VCaP (cell line): ENCODE results near the gene ZBTB2.

Source experiments
- H3K27ac ChIP-seq: fragments of 450-650 bp; 2 replicates; pipeline ENCODE4 v1.5.1; 2017
- CTCF ChIP-seq: fragments of 450-650 bp; conservative IDR thresholded peaks from 2 replicates; pipeline ENCODE4 v1.5.1; 2017; ENCODE audit warnings: mild to moderate bottlenecking, moderate library complexity

The ZBTB2 gene

GRCh38 chr6:151402228-151402627, 10.9 kb upstream of the ZBTB2 start:
- no peak overlapping the region for H3K27ac ChIP-seq
- no peak for TF ChIP-seq CTCF

DNA sequence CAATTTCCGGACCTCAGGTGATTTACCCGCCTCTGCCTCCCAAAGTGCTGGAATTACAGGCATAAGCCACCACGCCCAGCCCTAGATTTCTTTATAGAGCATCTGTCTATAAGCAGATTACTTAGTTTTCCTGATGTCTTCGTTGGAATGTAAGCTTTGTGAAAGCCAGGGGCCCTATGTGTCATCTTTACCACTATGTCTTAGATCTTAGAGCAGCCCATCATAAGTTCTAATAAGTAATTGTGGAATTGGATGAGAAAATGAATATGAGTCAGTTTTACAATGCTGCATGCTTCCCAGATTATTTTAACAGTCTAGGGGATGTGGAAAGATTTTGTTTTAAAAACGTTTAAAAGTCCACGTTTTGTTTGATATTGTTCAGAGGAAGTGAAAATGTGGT, 9.1 kb upstream of the ZBTB2 start:
- no peak for TF ChIP-seq CTCF
- H3K27ac ChIP-seq = no peak overlapping the region

- H3K27ac ChIP-seq = no peak overlapping the region
- TF ChIP-seq CTCF = no peak
Measured at GRCh38 chr6:151399679-151400078, 8.3 kb upstream of the ZBTB2 start.

GRCh38 chr6:151393410-151393809, 2.1 kb upstream of the ZBTB2 start:
- peak overlapping the region; percentile 99 for H3K27ac ChIP-seq
- TF ChIP-seq CTCF = no peak

DNA sequence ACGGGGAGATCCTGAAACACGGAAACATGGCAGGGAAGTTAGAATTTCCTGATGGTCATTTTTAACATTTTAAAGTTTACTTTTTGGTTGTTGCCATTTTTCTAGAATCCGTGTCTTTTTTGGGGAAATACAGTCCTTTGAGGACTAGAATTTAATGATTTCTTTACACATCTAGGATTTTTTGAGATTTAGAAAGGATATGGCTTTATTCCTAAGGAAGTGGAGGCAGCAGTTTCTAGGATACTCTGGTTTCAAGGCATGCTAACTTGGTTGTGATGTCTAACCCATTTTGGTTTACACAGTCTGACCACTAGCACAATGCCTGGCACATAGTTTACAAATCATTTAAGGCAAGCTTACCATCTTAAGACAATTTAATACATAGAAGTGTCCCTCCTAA, 1.1 kb upstream of the ZBTB2 start:
- peak overlapping the region; percentile 99 for H3K27ac ChIP-seq
- TF ChIP-seq CTCF = no peak

DNA sequence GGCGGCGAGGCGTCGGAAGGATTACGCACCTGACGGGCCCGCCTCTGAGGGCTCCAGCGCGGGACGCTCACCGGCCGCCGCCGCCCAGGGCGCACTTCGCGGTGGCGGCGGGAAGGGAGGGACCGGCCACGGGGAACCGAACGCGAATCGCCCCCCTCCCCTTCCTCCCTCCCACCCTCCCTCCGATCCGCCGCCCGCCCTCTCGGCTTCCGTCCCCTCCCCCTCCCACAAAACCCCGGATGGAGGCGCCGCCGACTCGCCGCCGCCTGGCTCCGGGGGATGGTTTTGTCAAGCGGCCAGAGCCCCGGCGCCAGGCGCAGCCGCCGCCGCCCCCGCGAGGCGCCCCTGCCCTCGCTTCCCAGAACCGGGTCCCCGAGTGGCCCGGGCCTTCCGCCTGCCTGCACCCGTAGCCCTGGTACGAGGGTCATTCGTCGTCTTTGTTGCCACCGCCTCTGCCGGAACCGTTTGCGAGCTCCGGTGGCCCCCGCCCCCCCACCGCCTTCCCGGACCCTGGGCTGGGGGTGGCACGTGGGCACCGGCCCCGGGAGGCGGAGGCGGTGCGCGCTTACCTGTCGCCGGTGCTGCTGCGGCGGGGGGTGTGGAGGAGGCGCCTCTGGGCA, 398 bp downstream of the ZBTB2 start:
- peak overlapping the region; percentile 99 for H3K27ac ChIP-seq
- no peak for TF ChIP-seq CTCF

DNA sequence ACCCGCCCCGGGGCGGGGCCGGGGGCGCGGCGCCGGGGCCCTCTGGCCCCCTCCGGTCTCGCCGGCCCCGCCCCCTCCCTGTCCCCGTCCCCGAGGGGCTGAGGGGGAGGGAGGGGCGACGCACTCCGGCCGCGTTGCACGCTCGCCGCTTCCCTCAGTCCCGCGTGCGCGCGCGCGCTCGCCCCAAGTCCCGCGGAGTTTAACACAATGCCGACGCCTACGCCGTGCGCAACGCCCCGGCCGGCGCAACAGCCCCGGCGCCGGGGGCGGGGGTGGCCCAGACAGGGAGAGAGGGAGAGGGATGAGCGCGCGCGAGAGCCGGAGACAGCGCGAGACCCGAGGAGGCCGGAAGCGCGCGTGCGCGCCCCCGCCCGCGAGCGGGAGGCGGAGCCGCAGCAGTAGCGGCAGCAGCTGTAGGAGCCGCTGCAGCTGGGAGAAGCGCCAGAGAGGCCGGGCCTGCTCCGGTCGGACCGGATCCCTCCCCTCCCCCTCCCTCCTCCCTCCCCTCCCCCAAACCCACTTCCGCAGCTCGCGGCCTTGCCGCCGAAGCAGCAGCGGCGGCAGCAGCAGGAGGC, 996 bp downstream of the ZBTB2 start:
- H3K27ac ChIP-seq = peak overlapping the region; percentile 99
- no peak for TF ChIP-seq CTCF
